Left ventricle myocardium superior (tissue), 1 donor: ENCODE results near the gene SLFN14. TPM values are rescaled to one million over a fixed set of nuclear protein-coding genes. Genes with fewer than 3 reads are reported as not detected.
"Not testable (repeated sequence)": the region's sequence is repeated elsewhere in the genome, so short reads cannot be mapped to it uniquely, and the experiment has no call there.

Source experiments
- ATAC-seq: fragments of 200-7000 bp; cut with Tn5 transposase; one replicate; pipeline ENCODE4 v1.9.1; 2020; ENCODE audit warnings: mild to moderate bottlenecking, moderate library complexity
- DNase-seq: peaks from one replicate; pipeline ENCODE4 v3.0.0-alpha.2; 2020
- intact Hi-C: fragments of 100-400 bp; cut with micrococcal nuclease; formaldehyde crosslinking; loops from one replicate; pipeline ENCODE4 v1.11.0; 2022
- total RNA-seq: library from RNA; stranded (reverse); fragmentation: NEBNext Ultra II Directional; extraction: Animal tissue kit (Norgen Biotek cat#: 25700); gene quantifications from one replicate; pipeline ENCODE4 v1.2.1, GENCODE V29; 2021
- donor health status: DM: no; HTN: yes; CAD: no; lungs with severe emphysema.

Gene SLFN14
- total RNA-seq, 1 donor from 2014 or later = not detected

GRCh38 chr17:35534576-35535093, 26.0 kb downstream of the SLFN14 start:
- no peak for DNase-seq
- no peak for ATAC-seq
- intact Hi-C loops = loop anchor here (5.0 kb wide), 1 partner anchor 222 kb away; no protein-coding TSS in a partner anchor

- intact Hi-C loops = no loop called here
- ATAC-seq (no peak), DNase-seq (no peak)
Observed at GRCh38 chr17:35531160-35531559, 29.5 kb downstream of the SLFN14 start.

GRCh38 chr17:35529866-35530265, 30.8 kb downstream of the SLFN14 start:
- no peak for DNase-seq

GRCh38 chr17:35529326-35529725, 31.3 kb downstream of the SLFN14 start:
- DNase-seq, intact Hi-C loops, ATAC-seq: not testable (repeated sequence)

More at GRCh38 chr17:35529866-35530265, 30.8 kb downstream of the SLFN14 start:
- no peak for ATAC-seq
- intact Hi-C loops = no loop called here

GRCh38 chr17:35523296-35523695, 37.3 kb downstream of the SLFN14 start:
- DNase-seq (no peak), ATAC-seq (no peak)
- intact Hi-C loops = no loop called here

GRCh38 chr17:35521654-35522256, 38.9 kb downstream of the SLFN14 start:
- ATAC-seq, DNase-seq, intact Hi-C loops: not testable (repeated sequence)

- ATAC-seq (no peak), DNase-seq (no peak)
- intact Hi-C loops = no loop called here
Observed at GRCh38 chr17:35521150-35521549, 39.5 kb downstream of the SLFN14 start.

- DNase-seq = no peak
- intact Hi-C loops = no loop called here
- ATAC-seq = no peak
Observed at GRCh38 chr17:35519906-35520442, 40.6 kb downstream of the SLFN14 start.

GRCh38 chr17:35519439-35519838, 41.2 kb downstream of the SLFN14 start:
- DNase-seq = no peak
- no peak for ATAC-seq
- intact Hi-C loops = no loop called here

GRCh38 chr17:35518431-35518830, 42.2 kb downstream of the SLFN14 start:
- intact Hi-C loops, DNase-seq, ATAC-seq: not testable (repeated sequence)

GRCh38 chr17:35515027-35515426, 45.6 kb downstream of the SLFN14 start:
- DNase-seq (no peak), ATAC-seq (no peak)
- intact Hi-C loops = no loop called here

- no peak for DNase-seq
- no peak for ATAC-seq
- intact Hi-C loops = no loop called here
Observed at GRCh38 chr17:35514564-35514963, 46.1 kb downstream of the SLFN14 start.

Other genes with a start within 250 kb of the SLFN14 start
- 18.2 TPM for gene SLFN11, start 187.2 kb downstream of the SLFN14 start, total RNA-seq
- 3.1 TPM for gene SLFN12, start 128.3 kb downstream of the SLFN14 start, total RNA-seq
- 3.9 TPM for gene SLFN13, start 112.1 kb downstream of the SLFN14 start, total RNA-seq
- 0.32 TPM for gene SLFN12L, start 23.1 kb downstream of the SLFN14 start, total RNA-seq
- 7.9 TPM for gene PEX12, start 17.8 kb upstream of the SLFN14 start, total RNA-seq
- 119 TPM for gene AP2B1, start 26.5 kb upstream of the SLFN14 start, total RNA-seq
- 23.8 TPM for gene RASL10B, start 170.8 kb upstream of the SLFN14 start, total RNA-seq
- 0.27 TPM for gene GAS2L2, start 192.4 kb upstream of the SLFN14 start, total RNA-seq
- gene C17orf50, start 200.1 kb upstream of the SLFN14 start, total RNA-seq = not detected
- 1.5 TPM for gene MMP28, start 234.8 kb upstream of the SLFN14 start, total RNA-seq
- 110 TPM for gene TAF15, start 248.7 kb upstream of the SLFN14 start, total RNA-seq